ENCODE results near the gene GPR146.

- TF ChIP-seq CTCF (IDR thresholded peaks at IDR 0.05; ENCODE audit: insufficient read depth, low read length, poor library complexity, severe bottlenecking): no peak
- TF ChIP-seq EZH2phosphoT487 (conservative IDR thresholded peaks at IDR 0.05; ENCODE audit: low read length): no peak
Observed at GRCh38 chr7:1026721-1027161, 17.6 kb upstream of the GPR146 start.
